Stimulated activated CD8-positive, alpha-beta memory T cell treated with anti-CD3 and anti-CD28 coated beads, Interleukin-15, amount 100 ng/mL, for 1 hour (primary cell): ENCODE results near the gene MAB21L1.

Source experiments
- DNase-seq: peaks from one replicate; pipeline ENCODE4 v3.0.0-alpha.2; 2020; ENCODE audit warnings: low read depth

Gene MAB21L1

DNA sequence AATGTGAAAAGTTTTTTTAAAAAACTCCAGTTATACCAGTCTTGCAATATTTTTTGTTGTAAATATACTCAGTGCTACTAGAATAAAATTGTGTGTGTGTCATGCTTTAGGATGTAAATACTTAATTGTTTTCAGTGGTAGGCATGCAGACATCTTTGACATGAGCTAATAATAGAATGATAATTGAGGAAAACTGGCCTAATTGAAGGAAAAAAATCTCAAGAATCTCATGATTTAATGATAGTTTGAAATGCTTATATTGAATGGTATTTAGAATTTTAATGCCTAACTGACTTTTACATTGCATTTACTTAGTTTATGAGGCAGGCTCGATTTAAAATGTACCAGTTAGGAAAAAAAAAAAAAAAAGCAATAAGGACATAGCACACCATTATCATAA lies 3.2 kb upstream of the MAB21L1 start:
- DNase-seq, result no peak

DNA sequence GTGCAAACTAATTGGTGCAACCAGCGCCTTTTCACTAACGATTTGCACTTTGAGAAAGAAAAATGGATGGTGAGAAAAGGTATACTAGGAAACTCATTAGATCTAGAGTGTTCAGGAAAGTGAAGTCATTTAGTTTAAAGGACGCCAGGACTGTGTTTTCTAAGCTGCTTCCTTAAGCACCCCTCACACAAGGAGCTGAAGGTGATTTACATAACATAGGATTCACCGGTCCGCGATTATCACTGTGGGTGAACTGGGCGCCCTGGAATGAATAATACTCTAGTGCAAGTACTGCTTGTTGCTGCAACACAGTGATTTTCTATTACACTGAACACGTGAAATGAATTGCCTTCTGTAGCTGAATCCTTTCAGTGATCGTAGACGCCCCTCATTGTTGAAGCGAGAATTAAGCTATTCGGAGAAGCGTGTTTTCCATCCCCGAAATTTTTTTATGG lies 2.6 kb upstream of the MAB21L1 start:
- no peak for DNase-seq

DNA sequence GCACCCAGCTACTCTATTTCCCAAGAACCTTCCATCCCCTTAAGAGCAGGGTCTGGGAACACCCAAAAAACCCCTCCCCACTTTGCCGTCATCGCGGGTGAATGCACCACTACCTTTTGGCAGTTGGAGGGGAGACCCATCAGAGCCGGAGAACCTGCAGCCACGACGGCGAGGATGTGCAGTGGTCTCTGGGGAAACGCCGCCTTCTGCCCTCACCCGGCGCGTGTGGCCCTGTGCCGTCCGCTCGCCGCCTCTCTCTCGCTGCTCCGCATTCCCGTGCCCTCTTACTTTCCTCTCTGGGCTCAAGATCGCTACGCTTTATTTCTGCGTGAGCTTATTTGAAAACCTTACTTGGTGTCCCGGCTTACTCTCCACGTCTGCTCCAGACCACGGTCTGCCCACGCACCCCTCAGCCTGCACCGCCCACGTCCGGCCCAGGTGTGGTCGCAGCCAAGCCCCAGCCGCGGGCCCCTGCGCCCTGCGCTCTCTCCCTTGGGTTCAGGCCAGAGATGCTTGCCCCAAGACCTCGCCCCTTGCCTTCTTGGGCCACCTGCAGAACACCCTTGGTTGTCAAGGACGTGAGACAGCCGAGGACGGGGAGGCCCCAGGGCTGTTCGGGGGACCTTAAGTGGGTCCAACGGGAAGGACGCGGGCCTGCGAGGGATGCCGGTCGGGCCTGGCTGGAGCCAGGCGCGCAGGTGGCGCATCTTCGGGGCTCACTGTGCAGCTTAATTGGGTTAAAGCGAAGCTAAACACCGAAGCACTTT lies 2.0 kb upstream of the MAB21L1 start:
- no peak for DNase-seq

DNA sequence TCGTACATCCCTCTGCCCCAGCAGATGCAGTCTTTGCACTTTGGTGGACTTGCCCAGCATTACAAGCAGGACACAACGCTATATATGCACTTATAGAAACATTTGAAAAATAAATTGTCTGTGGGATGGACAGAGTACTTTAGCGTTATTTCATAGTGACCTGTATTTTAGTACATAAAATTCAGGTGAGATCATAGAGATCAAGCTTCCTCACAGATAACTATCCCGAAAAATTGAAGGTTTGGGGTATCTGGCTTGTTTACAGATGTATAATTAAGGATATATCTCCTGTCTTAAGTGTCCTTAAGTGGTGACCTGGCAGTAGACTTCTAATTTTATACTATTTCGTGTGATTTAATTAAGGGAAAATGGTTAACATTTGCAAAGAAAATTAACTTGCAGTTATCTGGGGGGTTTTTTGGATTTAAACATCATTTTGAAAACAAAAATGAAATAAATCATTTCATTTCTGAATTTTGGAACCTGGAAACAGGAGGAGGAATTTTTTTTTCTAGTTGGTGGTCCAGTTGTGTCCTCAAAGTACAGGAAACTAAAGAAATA lies 977 bp upstream of the MAB21L1 start:
- DNase-seq, result no peak

DNA sequence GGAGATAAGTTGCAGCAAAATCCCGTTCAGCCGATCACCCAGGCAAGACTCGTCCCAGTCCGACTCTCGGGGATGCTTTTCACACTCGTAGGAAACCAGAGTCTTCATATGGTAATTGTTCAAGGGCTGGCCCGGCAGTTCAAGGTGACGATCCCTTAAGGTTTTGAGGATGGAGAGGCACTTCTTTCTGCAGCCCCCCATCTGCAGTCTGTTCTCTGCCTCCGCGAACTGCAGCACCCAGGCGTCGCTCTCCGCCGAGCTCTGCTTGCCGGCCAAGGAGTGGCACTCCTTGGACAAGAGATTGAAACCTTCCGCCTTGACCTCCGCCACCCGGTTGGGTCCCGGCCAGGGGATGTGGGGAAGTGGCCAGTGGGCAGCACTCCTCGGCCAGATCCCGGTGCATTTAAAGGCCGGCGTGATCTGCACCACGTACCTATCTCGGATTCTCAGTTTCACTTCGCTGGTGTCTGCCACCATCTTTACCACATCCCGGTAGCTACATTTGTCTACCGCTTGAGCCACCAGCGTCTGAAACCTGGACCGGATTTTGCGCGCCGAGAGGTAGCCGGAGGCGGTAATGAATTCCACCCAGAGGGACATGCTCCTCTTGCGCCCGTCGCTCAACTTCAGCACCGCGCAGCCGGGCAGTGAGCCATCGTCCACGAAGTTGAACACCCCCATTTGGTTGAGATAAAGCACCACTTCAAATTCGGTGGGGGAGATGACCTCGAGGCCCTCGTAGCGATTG lies 1.1 kb downstream of the MAB21L1 start:
- DNase-seq, result no peak

DNA sequence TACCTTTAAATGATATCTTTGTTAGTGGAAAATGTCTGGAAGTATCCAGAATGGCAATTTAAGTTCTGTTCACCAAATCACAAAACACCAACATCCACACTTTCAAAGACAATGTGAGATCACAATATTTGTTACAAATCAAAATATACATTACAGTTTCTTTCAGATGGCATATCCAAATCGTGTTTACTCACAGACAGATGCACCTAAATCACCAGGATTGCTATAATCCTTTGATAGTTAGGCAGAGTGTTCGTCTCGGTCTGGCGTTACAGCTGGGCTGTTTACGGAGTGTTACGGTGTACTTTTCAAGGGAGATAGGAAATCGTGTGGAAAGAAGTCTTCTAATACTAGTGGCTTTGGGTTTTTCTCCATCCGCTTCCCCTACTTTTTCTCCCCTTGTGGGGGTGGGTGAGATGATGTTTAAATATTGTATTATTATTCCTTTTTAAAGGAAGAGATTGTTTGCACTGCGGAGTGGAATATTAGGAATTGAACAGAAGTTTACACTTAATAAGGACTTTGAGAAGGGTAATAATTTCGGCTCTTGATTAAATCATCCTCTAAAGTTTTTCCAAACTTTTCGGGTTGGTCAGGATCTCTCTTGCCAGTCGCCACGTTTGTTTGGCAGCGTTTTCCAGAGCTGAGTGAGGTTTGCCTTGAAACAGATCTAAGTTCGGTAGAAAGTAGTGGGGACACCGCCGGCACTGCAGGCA lies 1.8 kb downstream of the MAB21L1 start:
- no peak for DNase-seq

DNA sequence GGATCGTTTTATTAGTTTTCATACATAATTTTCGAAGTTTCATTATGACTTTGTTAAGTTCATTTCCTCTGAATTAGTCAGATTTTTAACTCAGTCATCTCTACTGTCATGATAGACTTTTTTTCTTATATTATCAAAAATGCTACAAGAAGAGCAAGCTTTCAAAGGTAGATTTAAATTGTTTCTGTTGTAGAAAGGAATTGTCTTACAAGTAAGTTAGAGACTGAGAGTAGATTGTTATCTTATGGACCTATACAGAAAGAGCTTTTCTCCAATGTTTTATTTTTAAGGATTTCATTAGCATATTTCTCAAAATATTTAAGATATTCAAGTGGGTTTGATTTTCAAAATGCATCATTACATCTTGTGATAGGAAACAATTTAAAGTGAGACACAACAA lies 2.7 kb downstream of the MAB21L1 start:
- no peak for DNase-seq

DNA sequence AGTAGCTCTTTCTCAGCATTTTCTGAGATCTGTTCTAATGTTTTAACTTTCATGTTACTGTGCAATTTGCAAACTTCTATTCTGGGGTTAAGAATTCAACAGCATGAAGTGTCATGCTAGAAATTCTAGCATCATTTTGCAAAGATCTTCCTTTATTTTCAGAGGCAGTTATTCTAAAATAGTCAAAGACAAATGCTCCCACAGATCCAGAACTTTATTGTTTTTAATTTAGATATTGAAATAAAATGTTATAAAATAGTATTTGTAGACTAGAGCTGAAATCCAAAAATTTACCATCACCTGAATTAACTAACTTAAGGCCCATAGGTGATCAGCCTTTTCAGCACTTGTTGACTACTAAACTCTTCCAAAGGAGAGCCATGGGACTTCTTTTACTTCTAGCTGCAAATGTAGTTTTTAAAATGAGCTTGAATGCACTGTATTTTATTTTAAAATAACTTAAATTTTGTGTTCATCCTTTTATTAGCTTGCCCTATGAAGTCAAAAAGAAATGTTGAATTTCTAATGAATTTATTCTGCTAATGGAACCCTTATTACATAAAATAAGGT lies 3.2 kb downstream of the MAB21L1 start:
- DNase-seq, result no peak

DNA sequence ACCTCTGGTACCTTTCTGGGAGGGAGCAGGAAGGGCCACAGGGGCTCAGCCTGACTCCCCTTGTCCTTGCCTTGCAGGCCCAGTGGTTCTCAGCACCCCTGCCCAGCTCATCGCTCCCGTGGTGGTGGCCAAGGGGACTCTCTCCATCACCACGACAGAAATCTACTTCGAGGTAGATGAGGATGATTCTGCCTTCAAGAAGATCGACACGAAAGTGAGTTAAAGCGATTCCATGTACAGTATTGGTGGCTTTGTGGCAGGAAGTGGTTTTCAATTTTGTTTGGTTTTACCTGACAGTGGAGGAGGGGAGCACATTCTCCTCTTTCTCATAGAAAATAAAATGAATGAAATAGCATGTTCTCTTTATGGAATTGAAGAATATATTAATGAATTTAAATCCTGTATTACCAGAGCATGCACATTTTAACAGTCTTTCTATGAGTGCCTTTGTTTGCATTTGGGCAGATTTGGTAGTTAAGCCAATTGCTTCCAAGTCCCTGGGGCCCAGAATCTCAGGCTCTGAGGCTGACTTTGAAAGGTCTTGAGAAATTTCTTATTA lies 4.1 kb downstream of the MAB21L1 start:
- DNase-seq, result no peak

DNA sequence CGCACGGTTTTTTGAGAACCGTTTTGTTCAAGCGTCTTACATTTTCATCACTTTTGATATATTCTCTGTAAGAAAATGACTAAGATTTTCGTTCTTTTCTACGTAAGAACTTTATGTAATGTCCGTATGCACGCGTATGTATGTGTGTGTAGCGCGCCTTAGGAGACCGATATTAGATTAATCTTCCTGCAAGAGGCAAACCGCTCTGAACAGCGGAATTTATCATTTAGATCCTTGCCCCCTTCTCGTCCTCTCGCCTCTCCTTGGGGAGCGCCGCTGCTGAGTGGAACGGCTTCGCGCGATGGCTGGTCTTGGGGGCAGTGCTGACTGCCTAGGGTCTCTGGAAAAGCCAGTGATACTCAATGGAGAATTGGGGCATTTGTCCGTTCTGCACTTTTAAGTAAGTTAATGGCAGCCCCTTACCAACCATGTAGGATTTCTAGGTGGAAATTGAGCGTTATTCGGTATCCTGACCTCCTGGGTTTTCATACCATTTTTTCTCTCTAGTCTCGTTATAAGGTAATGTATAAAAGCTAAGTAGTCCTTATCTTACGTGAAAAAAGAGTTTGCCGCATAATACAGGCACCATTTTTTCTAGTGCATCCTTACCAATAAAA lies 4.7 kb downstream of the MAB21L1 start:
- no peak for DNase-seq

DNA sequence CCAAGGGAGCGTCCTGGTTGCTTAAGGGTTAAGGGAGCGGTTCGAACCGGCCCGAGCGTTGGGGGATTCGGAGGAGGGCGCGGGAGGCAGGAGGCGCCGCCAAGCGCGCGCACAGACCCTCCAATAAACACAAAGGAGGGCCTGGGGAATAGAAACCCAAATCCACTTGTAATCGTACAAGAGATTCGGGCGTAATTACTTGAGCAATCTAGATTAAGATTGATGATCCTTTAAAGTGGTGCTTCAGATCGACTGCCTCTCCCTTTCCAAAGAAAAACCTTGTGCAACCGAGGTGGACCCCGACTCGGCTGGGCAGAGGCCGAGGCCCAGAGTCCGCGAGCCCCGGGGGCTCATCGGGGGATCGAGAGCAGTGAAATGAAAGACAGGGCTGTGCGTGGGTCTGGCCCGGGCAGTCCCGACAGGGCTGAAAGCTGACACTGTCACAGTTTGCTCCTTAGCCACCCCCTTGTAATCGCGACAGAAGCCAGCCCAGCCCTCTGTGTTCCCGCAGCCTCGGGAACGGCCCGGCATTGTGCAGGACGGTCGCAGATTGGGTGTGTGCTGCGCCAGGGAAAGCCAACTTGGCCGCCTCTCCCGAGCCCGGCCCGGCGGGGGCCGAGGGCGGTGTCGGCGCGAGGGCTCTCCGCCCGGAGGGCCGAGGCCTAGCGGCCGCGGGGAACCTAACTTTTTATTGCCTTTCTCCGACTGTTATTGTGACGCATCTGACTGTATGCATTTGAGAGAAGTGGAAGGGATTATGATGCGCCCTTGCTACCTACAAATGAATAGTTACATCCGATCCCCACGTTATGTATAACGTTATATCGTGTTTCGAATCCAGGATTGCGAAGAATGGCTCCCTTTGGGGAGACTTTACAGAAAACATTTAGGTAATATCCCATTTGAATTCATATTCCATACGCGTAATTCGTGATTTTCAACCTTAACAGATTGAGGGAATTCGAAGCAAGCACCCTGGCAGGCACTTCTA lies 5.5 kb downstream of the MAB21L1 start:
- no peak for DNase-seq

DNA sequence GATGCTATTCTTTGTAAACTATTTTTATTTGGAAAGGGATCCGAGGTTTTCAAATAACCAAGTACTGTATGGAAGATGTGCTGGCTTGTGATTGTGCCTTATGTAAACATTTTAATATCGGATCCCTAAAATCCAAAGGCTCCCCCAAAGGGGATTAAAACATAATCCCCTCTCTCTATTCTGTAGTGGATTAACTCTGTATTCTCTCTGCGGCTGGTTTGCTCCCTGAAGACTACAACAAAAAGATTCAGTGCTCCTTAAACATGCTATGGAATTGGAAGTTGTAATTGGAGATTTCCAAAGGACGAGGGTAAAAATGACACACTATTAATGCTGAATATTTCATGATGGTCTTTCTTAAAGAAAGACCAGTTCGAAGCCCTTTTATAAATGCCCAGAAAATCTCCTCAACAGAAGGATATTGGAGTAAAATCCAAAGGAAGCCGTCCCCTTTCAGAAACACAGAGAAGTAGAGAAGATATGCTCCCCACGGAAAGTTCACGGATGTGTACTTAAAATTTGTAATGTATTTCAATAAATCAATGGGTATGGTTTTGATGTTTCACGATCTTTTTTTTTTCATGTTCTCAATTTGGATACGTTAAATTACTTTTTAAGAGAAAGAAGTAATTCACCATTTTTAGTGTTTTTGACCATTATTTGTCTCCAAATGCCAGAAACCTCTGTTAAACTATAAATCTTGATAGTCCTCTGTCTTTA lies 6.5 kb downstream of the MAB21L1 start:
- DNase-seq, result no peak

DNA sequence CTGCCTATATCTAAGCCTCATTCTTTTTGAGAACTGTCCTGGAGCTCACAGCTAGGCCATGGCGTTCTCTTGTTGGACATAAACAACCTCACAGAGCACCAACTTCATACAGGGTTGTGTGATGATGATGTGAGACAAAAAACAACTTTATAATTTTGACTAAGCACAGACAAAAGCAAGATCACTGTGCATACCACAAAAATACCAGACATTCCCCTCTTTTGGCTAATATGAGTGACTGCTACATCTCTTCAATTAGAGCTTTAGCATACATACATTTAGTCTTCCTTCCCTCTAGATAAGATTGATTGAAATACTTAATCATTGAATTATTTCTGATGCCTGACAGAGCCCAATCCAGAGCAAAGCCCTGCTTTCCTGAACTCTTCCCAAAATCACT lies 8.3 kb downstream of the MAB21L1 start:
- DNase-seq, result no peak

DNA sequence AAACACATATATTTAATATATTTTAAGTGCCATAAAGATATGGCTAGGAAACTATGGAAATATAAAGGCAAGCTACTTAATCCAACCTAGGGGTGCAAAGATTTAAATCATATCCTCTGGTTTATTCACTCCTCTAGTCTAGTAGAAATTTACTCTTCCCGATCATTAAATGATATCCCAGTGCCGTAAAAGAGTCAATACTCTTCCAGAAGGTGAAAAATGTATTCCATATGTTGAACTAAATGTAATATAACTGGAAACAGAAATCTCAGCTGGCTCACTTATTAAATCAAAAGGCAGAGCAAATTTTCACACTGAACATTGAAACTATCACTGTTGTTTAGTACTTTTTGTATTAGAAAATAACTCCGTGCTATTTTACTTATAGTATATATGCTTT lies 11.1 kb downstream of the MAB21L1 start:
- no peak for DNase-seq

DNA sequence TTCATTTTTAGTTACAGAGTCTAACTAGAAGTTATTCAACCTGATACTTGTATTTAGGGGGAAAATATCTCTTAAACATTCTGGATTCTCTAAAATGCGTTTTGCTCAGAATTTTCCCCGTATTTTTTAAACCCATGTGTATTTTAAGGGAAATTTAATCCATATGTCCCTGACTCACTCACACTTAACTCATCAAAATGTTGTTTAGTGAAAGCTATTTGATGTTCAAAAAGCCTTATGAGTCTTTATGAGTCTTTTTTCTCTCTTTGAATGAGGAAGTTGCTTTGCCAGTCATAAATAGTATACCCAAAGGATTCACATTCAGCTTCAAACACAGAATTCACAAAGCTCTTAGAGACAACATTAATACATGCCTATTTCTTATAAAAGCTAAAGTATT lies 16.4 kb downstream of the MAB21L1 start:
- DNase-seq, result no peak

DNA sequence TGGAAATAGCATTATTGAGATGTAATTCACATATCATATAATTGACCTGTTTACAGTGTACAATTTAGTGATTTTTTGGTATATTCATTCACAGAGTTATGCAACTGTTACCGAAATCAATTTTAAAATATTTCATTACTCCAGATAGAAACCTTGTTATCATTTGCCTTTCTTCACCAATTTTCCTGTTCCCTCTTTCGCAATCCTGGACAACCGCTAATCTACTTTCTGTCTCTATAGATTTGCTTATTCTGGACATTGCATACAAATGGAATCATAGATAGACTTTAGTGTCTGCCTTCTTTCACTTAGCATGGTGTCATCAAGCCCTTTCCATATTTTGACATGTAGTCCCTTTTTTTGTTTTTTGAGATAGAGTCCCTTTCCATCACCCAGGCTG lies 19.2 kb downstream of the MAB21L1 start:
- DNase-seq, result no peak

DNA sequence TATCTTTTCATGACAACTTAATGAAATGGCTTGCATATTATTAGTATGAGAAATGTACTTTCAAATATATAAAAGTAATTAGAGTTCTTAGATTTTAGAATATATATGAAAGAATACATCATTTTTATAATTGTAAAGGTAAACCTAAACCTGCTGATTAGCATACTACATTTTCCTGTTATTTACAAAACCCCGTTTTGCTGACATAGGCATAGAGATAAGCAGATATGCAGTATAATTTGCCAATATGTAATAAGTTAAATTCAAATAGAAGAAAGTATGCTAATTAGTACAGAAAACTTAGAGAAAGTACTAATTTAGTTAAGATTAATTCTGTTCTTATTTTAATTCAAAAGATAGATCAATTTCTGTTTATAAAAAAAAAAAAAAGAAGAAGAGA lies 21.5 kb downstream of the MAB21L1 start:
- no peak for DNase-seq

DNA sequence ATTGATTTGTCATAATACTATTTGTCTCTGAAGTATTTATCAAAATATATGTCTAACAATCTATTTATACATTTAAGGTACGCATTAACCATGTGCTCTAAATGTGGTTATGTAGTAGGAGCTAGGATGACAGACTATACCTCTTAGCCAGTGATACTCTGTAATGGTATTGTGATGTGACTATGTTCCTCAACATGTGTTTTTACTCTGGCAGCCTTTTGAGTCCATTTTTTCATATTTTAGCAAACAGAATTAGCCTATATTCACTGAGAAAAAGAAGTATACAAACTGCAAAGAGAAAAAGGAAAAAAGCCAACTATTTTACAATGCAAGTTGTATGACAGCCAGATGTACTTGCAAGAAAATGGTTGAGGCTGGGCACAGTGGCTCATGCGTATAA lies 26.7 kb downstream of the MAB21L1 start:
- DNase-seq, result no peak

DNA sequence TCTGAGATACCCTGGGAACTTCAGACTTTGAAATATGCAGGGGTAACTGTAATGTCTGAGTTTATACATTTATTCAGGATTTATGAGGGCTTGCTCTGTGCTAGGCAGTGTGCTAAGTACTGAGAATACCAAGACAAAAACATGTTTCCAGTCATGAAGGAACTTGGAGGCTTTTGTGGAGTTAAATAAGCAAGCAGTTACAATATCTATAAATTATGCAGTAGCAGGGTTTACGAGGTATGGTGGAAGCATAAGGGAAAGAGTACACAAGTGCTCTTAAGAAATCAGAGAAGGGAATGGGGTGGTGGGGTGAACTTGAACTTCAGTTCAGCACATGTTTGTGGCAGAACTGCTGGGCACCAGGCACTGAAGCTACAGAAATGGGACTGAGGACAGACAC lies 28.0 kb downstream of the MAB21L1 start:
- DNase-seq, result no peak
